H1 (cell line): ENCODE results near the gene ZBTB7B. TPM values are rescaled to one million over a fixed set of nuclear protein-coding genes. Genes with fewer than 3 reads are reported as not detected.

ENCODE experiments used
- ASH2L ChIP-seq: fragments of 200-600, 300-600 bp; sonication (generic); IDR thresholded peaks from one replicate; pipeline ENCODE4 v1.7.1; 2017; ENCODE audit warnings: low read length
- ATF3 ChIP-seq: IDR thresholded peaks from 2 replicates; pipeline ENCODE4 v1.6.1; 2011; ENCODE audit warnings: low read depth, mild to moderate bottlenecking, low read length; ENCODE audit not compliant: insufficient read depth
- CHD2 ChIP-seq: IDR thresholded peaks from 2 replicates; pipeline ENCODE4 v1.6.1; 2012; ENCODE audit warnings: low read length, improper control_type of control experiment
- CHD7 ChIP-seq: fragments of 300-600 bp; sonication (generic); IDR thresholded peaks from 2 replicates; pipeline ENCODE4 v1.7.1; 2012; ENCODE audit warnings: low read length, moderate library complexity, mild to moderate bottlenecking, inconsistent platforms; ENCODE audit not compliant: insufficient replicate concordance
- GTF2F1 ChIP-seq: IDR thresholded peaks from 2 replicates; pipeline ENCODE4 v1.6.1; 2012; ENCODE audit warnings: low read depth, low read length, improper control_type of control experiment, borderline replicate concordance
- JUN ChIP-seq: IDR thresholded peaks from 2 replicates; pipeline ENCODE4 v1.6.1; 2011; ENCODE audit warnings: low read depth, mild to moderate bottlenecking, improper control_type of control experiment, low read length
- POLR2A ChIP-seq, 2 experiments: IDR thresholded peaks; 1 replicate in 1 of 2; 2 replicates in 1 of 2; pipeline ENCODE4 v1.6.1; 2011; ENCODE audit warnings: low read depth in 2 of 2, low read length in 2 of 2, mild to moderate bottlenecking in 2 of 2; ENCODE audit errors: control extremely low read depth in 1 of 2
- POU5F1 ChIP-seq: IDR thresholded peaks from 2 replicates; pipeline ENCODE4 v1.6.1; 2011; ENCODE audit warnings: low read depth, mild to moderate bottlenecking, low read length, moderate library complexity
- SRF ChIP-seq: IDR thresholded peaks from 2 replicates; pipeline ENCODE4 v1.6.1; 2011; ENCODE audit warnings: mild to moderate bottlenecking, low read depth, low read length, moderate library complexity
- TEAD4 ChIP-seq: IDR thresholded peaks from 2 replicates; pipeline ENCODE4 v1.6.1; 2012; ENCODE audit warnings: low read depth, low read length, inconsistent platforms, mixed read lengths
- polyA plus RNA-seq, 7 experiments: library from polyadenylated mRNA; depleted of rRNA in 3 of 7; stranded (reverse) in 5 of 7; unstranded in 2 of 7; fragments of >200 nt in 5 of 7; fragments of 200-250 nt in 2 of 7; gene quantifications; 1 replicate in 5 of 7; 2 replicates in 1 of 7; 4 replicates in 1 of 7; pipeline versions ENCODE4 v1.2.1 to v1.2.3, GENCODE V29; 2011 to 2013; ENCODE audit warnings: missing spikeins in 2 of 7, mixed read lengths in 2 of 7
- total RNA-seq: library from RNA; stranded (reverse); fragmentation: NEBNext Ultra II Directional; extraction: Animal tissue kit (Norgen Biotek cat#: 25700); gene quantifications from 2 replicates; pipeline ENCODE4 v1.2.1, GENCODE V29; 2021

ZBTB7B gene
- total and polyA plus RNA-seq, 2 of the 8 experiments (the other 6 are each of a cell fraction or from before 2014, with no cell fraction given) = 24.5 to 36.9 TPM

- no peak for TF ChIP-seq CHD7
- TF ChIP-seq POU5F1 = no peak
- no peak for TF ChIP-seq CHD2
- no peak for TF ChIP-seq TEAD4
- no peak for TF ChIP-seq GTF2F1
- TF ChIP-seq POLR2A (IDR thresholded peaks at IDR 0.05; ENCODE audit: control extremely low read depth in 1 of 2, low read depth in 2 of 2, low read length in 2 of 2) = peak; percentile 51 to 61
- no peak for TF ChIP-seq ATF3
- no peak for TF ChIP-seq ASH2L
- TF ChIP-seq JUN = no peak
- no peak for TF ChIP-seq SRF
These were observed 9.7 kb upstream of the ZBTB7B start (continued) for GRCh38 chr1:154992721-154993571.
